Activated CD4-positive, alpha-beta T cell treated with anti-CD3 and anti-CD28 coated beads, Interleukin-2, amount 50 U/mL, for 1 hour (primary cell): Measurements from ENCODE around the gene FCGR3A.
A peak's percentile ranks its signal among the peaks of the same experiment; 100 is the strongest.
"Not testable (repeated sequence)": the region's sequence is repeated elsewhere in the genome, so short reads cannot be mapped to it uniquely, and the experiment has no call there.

Experiments
- DNase-seq: peaks from one replicate; pipeline ENCODE4 v3.0.0-alpha.2; 2020

Gene FCGR3A

GRCh38 chr1:161556143-161556542 lies 6.5 kb upstream of the FCGR3A start:
- not testable (repeated sequence) for DNase-seq

- not testable (repeated sequence) for DNase-seq
Observed at GRCh38 chr1:161554815-161555417, 5.3 kb upstream of the FCGR3A start.

GRCh38 chr1:161554340-161554739 lies 4.7 kb upstream of the FCGR3A start:
- not testable (repeated sequence) for DNase-seq

GRCh38 chr1:161553631-161554030 lies 4.0 kb upstream of the FCGR3A start:
- not testable (repeated sequence) for DNase-seq

GRCh38 chr1:161550942-161551341 lies 1.3 kb upstream of the FCGR3A start:
- DNase-seq: not testable (repeated sequence)

- not testable (repeated sequence) for DNase-seq
Observed at GRCh38 chr1:161548749-161549406, 740 bp downstream of the FCGR3A start.

GRCh38 chr1:161547995-161548741 lies 1.4 kb downstream of the FCGR3A start:
- DNase-seq: not testable (repeated sequence)

GRCh38 chr1:161545005-161545731 lies 4.5 kb downstream of the FCGR3A start:
- not testable (repeated sequence) for DNase-seq

GRCh38 chr1:161543125-161543524 lies 6.5 kb downstream of the FCGR3A start:
- DNase-seq: not testable (repeated sequence)

- peak; percentile 18 for DNase-seq
Observed at GRCh38 chr1:161542091-161542559, 7.5 kb downstream of the FCGR3A start.

- not testable (repeated sequence) for DNase-seq
Observed at GRCh38 chr1:161540570-161540960, 9.1 kb downstream of the FCGR3A start.

- peak; percentile 87 for DNase-seq
Observed at GRCh38 chr1:161539731-161540569, 9.7 kb downstream of the FCGR3A start.

GRCh38 chr1:161538925-161539479 lies 10.6 kb downstream of the FCGR3A start:
- not testable (repeated sequence) for DNase-seq

GRCh38 chr1:161537068-161537669 lies 12.4 kb downstream of the FCGR3A start:
- DNase-seq: not testable (repeated sequence)

GRCh38 chr1:161532644-161533567 lies 16.7 kb downstream of the FCGR3A start:
- not testable (repeated sequence) for DNase-seq

GRCh38 chr1:161531986-161532643 lies 17.5 kb downstream of the FCGR3A start:
- no peak for DNase-seq

GRCh38 chr1:161530671-161531641 lies 18.7 kb downstream of the FCGR3A start:
- peak; percentile 89 for DNase-seq

- DNase-seq: peak; percentile 59
Observed at GRCh38 chr1:161530158-161530557, 19.5 kb downstream of the FCGR3A start.
